ENCODE measurements around the gene CRELD1.
"Not testable (repeated sequence)": the region's sequence is repeated elsewhere in the genome, so short reads cannot be mapped to it uniquely, and the experiment has no call there.

Gene CRELD1

GRCh38 chr3:9934235-9934621, 594 bp downstream of the CRELD1 start:
- DNase-seq (ENCODE audit: low read depth in 2 of 2): no peak

GRCh38 chr3:9934993-9935392, 1.4 kb downstream of the CRELD1 start:
- DNase-seq (ENCODE audit: low read depth in 2 of 2): no peak

GRCh38 chr3:9935966-9936510, 2.4 kb downstream of the CRELD1 start:
- DNase-seq (ENCODE audit: low read depth in 2 of 2): no peak

- no peak for DNase-seq (ENCODE audit: low read depth in 2 of 2)
Observed at GRCh38 chr3:9937486-9938238, 4.0 kb downstream of the CRELD1 start.

GRCh38 chr3:9938966-9939365, 5.3 kb downstream of the CRELD1 start:
- no peak for DNase-seq (ENCODE audit: low read depth in 2 of 2)

- DNase-seq (ENCODE audit: low read depth in 2 of 2): not testable (repeated sequence)
Observed at GRCh38 chr3:9939906-9940305, 6.3 kb downstream of the CRELD1 start.

- no peak for DNase-seq (ENCODE audit: low read depth in 2 of 2)
Observed at GRCh38 chr3:9940746-9941145, 7.1 kb downstream of the CRELD1 start.

- DNase-seq (ENCODE audit: low read depth in 2 of 2): no peak
Observed at GRCh38 chr3:9942164-9942563, 8.5 kb downstream of the CRELD1 start.

GRCh38 chr3:9942934-9943690, 9.5 kb downstream of the CRELD1 start:
- no peak for DNase-seq (ENCODE audit: low read depth in 2 of 2)

GRCh38 chr3:9944271-9944670, 10.6 kb downstream of the CRELD1 start:
- no peak for DNase-seq (ENCODE audit: low read depth in 2 of 2)

- no peak for DNase-seq (ENCODE audit: low read depth in 2 of 2)
Observed at GRCh38 chr3:9945358-9945757, 11.7 kb downstream of the CRELD1 start.

GRCh38 chr3:9946112-9947024, 12.7 kb downstream of the CRELD1 start:
- DNase-seq (ENCODE audit: low read depth in 2 of 2): peak; percentile 65 to 75

- DNase-seq (ENCODE audit: low read depth in 2 of 2): no peak
Observed at GRCh38 chr3:9947025-9947995, 13.7 kb downstream of the CRELD1 start.

GRCh38 chr3:9948586-9948985, 15.0 kb downstream of the CRELD1 start:
- DNase-seq (ENCODE audit: low read depth in 2 of 2): no peak

- no peak for DNase-seq (ENCODE audit: low read depth in 2 of 2)
Observed at GRCh38 chr3:9949115-9949514, 15.5 kb downstream of the CRELD1 start.

- no peak for DNase-seq (ENCODE audit: low read depth in 2 of 2)
Observed at GRCh38 chr3:9949626-9950025, 16.0 kb downstream of the CRELD1 start.

GRCh38 chr3:9951126-9951525, 17.5 kb downstream of the CRELD1 start:
- no peak for DNase-seq (ENCODE audit: low read depth in 2 of 2)

- DNase-seq (ENCODE audit: low read depth in 2 of 2): no peak
Observed at GRCh38 chr3:9951598-9951961, 17.9 kb downstream of the CRELD1 start.

GRCh38 chr3:9951962-9952805, 18.6 kb downstream of the CRELD1 start, which contains the start of gene PRRT3:
Gene PRRT3 (minus strand): TSS chr3:9952408. CDS start chr3:9950115, 2,293 bp downstream.
- no peak for DNase-seq (ENCODE audit: low read depth in 2 of 2)

GRCh38 chr3:9955067-9955502, 21.5 kb downstream of the CRELD1 start:
- DNase-seq (ENCODE audit: low read depth in 2 of 2): no peak

All from fibroblast of skin of left quadriceps (primary cell).